ENCODE data around the gene NANOS3. TPM values are rescaled to one million over a fixed set of nuclear protein-coding genes. Genes with fewer than 3 reads are reported as not detected.
A peak's percentile ranks its signal among the peaks of the same experiment; 100 is the strongest.

Gene NANOS3
- total and polyA plus RNA-seq, 4 donors, result not detected

DNA sequence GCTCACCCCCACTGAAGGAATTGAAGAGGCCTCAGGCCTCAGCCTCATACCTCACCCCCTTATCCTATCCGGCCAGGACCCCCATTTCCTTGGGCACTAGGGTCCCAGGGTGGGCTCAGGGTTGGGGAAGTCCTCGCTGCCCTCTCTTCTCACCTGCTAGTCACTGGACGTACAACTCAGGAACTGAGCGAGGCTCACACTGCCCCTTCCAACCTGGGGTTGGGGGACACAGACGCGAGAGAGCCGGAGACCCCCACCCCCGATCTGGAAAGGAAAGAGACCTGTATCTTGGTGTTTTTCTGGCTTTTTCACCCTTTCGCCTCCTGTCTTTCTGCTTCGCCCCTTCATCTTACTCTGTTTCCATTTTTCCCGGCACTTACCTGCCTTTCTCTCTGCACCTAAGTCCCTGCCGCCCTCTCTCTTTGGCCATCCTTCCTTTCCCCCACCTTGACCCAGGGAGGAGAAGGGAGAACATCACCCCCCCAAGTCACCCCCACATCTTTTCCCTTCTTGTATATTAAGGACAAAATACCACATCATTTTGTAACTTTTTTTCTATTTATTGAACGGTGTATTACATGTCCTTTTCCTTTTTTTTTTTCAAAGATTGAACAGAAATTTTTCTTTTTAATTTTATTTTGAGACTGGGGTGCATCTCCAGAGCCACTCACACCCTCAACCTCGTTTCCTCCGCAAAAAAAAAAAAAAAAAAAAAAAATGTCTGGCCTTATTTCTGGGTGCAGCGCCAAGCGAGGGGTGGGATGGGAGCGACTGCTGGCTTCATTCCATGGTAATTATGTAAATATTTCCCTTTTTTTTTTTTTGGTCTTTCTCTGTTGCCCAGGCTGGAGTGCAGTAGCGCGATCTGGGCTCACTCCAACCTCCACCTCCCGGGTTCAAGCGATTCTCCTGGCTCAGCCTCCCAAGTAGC is 45.1 kb upstream of the NANOS3 start:
- TF ChIP-seq FOXA2 (IDR thresholded peaks at IDR 0.05) (no peak), HNF4A (conservative IDR thresholded peaks at IDR 0.05) (no peak)
- TF ChIP-seq, protein P1, sequence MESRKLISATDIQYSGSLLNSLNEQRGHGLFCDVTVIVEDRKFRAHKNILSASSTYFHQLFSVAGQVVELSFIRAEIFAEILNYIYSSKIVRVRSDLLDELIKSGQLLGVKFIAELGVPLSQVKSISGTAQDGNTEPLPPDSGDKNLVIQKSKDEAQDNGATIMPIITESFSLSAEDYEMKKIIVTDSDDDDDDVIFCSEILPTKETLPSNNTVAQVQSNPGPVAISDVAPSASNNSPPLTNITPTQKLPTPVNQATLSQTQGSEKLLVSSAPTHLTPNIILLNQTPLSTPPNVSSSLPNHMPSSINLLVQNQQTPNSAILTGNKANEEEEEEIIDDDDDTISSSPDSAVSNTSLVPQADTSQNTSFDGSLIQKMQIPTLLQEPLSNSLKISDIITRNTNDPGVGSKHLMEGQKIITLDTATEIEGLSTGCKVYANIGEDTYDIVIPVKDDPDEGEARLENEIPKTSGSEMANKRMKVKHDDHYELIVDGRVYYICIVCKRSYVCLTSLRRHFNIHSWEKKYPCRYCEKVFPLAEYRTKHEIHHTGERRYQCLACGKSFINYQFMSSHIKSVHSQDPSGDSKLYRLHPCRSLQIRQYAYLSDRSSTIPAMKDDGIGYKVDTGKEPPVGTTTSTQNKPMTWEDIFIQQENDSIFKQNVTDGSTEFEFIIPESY (IDR thresholded peaks at IDR 0.05), result no peak
- no peak for DNase-seq (ENCODE audit: low spot score)
- peaks cover 0 to 5% (median 2%) of the 10 kb centered on the region in 4 donors for H3K36me3 ChIP-seq (ENCODE audit: control insufficient read depth in 4 of 4, insufficient read depth in 3 of 4, low read depth in 1 of 4, low read length in 3 of 4)
- H3K4me3 ChIP-seq (ENCODE audit: low read depth in 1 of 3, low read length in 3 of 3), result no peak overlapping the region
- H3K27me3 ChIP-seq (ENCODE audit: control insufficient read depth in 4 of 4, insufficient read depth in 4 of 4, low read length in 3 of 4), result no peaks in the 10 kb centered on the region
- no peaks in the 10 kb centered on the region for H3K9me3 ChIP-seq (ENCODE audit: control insufficient read depth in 4 of 4, low read length in 3 of 4)
- peaks cover 2 to 20% (median 8%) of the 10 kb centered on the region in 4 donors for H3K4me1 ChIP-seq (ENCODE audit: control insufficient read depth in 4 of 4, insufficient read depth in 4 of 4, low read length in 3 of 4)
- 85% methylated on average over 22 of the region's 22 CpGs for WGBS
- no peak overlapping the region for H3K9ac ChIP-seq (ENCODE audit: low read depth in 1 of 2, low read length in 2 of 2)
- no peak overlapping the region for H3K27ac ChIP-seq (ENCODE audit: low read depth in 1 of 2, low read length in 2 of 2)

DNA sequence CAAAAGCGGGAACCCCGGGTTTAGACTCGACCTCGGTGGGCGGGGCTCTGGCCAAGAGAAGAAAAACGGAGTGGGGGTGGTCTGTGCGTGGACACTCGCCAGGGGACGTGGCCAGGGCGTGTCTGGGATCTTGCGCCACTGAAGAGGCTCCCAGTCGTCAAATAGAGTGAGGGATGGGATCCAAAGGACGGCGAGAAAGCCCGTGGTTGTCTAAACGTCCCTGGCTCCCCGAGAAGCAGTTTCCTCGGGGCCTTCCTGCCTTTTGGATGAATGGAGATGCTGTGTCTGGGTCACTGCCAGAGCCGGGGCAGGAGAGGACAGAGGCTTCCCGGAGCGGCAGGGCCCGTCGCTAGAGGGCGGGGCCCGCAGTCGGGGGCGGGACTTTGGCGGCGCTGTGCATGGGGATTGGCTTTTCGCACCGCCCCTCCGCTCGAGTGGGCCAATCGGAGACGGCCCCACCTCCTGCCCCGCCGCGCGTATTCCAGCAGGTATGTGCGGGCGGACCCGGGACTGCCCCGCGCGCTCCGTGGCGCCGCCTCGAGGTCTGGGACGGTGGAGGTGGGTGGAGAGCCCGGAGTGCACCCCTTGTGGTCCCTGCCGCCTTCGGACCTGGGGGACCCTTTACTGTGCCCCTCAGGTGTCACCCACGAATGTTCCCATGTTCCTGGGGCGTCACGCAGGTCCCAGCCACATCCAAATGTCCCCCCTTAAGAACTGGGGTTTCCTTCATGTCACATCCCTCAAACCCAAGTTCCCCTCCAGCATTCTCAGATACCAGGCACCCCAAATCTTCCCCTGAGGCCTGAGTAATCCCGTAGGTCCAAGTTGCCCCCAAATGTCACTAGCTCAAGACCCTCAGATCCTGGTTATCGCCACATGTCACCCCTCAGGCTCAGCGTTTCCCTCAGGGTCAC is 43.3 kb upstream of the NANOS3 start:
- H3K27me3 ChIP-seq (ENCODE audit: control insufficient read depth in 4 of 4, insufficient read depth in 4 of 4, low read length in 3 of 4), result no peaks in the 10 kb centered on the region
- H3K27ac ChIP-seq (ENCODE audit: low read depth in 1 of 2, low read length in 2 of 2), result peak overlapping the region; percentile 50 to 71
- peak; percentile 92 for DNase-seq (ENCODE audit: low spot score)
- peak overlapping the region in 1 of 2 donors; percentile 42 for H3K9ac ChIP-seq (ENCODE audit: low read depth in 1 of 2, low read length in 2 of 2)
- H3K4me3 ChIP-seq (ENCODE audit: low read depth in 1 of 3, low read length in 3 of 3), result peak overlapping the region in 2 of 3 donors; percentile 31 to 39
- no peaks in the 10 kb centered on the region for H3K9me3 ChIP-seq (ENCODE audit: control insufficient read depth in 4 of 4, low read length in 3 of 4)
- TF ChIP-seq, protein P1 (IDR thresholded peaks at IDR 0.05), result no peak
- no peak for TF ChIP-seq FOXA1 (IDR thresholded peaks at IDR 0.05)
- peak in 1 of 2 donors; percentile 50 for TF ChIP-seq RAD21 (IDR thresholded peaks at IDR 0.05)
- TF ChIP-seq, protein P2, sequence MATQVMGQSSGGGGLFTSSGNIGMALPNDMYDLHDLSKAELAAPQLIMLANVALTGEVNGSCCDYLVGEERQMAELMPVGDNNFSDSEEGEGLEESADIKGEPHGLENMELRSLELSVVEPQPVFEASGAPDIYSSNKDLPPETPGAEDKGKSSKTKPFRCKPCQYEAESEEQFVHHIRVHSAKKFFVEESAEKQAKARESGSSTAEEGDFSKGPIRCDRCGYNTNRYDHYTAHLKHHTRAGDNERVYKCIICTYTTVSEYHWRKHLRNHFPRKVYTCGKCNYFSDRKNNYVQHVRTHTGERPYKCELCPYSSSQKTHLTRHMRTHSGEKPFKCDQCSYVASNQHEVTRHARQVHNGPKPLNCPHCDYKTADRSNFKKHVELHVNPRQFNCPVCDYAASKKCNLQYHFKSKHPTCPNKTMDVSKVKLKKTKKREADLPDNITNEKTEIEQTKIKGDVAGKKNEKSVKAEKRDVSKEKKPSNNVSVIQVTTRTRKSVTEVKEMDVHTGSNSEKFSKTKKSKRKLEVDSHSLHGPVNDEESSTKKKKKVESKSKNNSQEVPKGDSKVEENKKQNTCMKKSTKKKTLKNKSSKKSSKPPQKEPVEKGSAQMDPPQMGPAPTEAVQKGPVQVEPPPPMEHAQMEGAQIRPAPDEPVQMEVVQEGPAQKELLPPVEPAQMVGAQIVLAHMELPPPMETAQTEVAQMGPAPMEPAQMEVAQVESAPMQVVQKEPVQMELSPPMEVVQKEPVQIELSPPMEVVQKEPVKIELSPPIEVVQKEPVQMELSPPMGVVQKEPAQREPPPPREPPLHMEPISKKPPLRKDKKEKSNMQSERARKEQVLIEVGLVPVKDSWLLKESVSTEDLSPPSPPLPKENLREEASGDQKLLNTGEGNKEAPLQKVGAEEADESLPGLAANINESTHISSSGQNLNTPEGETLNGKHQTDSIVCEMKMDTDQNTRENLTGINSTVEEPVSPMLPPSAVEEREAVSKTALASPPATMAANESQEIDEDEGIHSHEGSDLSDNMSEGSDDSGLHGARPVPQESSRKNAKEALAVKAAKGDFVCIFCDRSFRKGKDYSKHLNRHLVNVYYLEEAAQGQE (IDR thresholded peaks at IDR 0.05), result no peak
- TF ChIP-seq GABPA (IDR thresholded peaks at IDR 0.05 in 1 of 2, conservative IDR thresholded peaks at IDR 0.05 in 1 of 2), result no peak
- TF ChIP-seq, protein P3, sequence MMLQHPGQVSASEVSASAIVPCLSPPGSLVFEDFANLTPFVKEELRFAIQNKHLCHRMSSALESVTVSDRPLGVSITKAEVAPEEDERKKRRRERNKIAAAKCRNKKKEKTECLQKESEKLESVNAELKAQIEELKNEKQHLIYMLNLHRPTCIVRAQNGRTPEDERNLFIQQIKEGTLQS (IDR thresholded peaks at IDR 0.05), result no peak
- TF ChIP-seq RXRA (IDR thresholded peaks at IDR 0.05), result peak; percentile 45 to 76
- TF ChIP-seq, protein P4, sequence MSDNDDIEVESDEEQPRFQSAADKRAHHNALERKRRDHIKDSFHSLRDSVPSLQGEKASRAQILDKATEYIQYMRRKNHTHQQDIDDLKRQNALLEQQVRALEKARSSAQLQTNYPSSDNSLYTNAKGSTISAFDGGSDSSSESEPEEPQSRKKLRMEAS (IDR thresholded peaks at IDR 0.05), result no peak
- TF ChIP-seq HNF4G (IDR thresholded peaks at IDR 0.05), result no peak
- TF ChIP-seq SP1 (IDR thresholded peaks at IDR 0.05), result peak; percentile 88
- no peak for TF ChIP-seq EGR1 (IDR thresholded peaks at IDR 0.05; ENCODE audit: low read depth in 2 of 2)
- no peak for TF ChIP-seq HNF4A (conservative IDR thresholded peaks at IDR 0.05)
- no peak for TF ChIP-seq NR2F2 (IDR thresholded peaks at IDR 0.05)
- peaks cover 0 to 5% (median 2%) of the 10 kb centered on the region in 4 donors for H3K36me3 ChIP-seq (ENCODE audit: control insufficient read depth in 4 of 4, insufficient read depth in 3 of 4, low read depth in 1 of 4, low read length in 3 of 4)
- WGBS, result 8% methylated on average over 59 of the region's 59 CpGs
- H3K4me1 ChIP-seq (ENCODE audit: control insufficient read depth in 4 of 4, insufficient read depth in 4 of 4, low read length in 3 of 4), result peaks cover 4 to 23% (median 8%) of the 10 kb centered on the region in 4 donors

Measured in liver (tissue), 9 donors.